ENCODE data around the gene LCT.

LCT gene

DNA sequence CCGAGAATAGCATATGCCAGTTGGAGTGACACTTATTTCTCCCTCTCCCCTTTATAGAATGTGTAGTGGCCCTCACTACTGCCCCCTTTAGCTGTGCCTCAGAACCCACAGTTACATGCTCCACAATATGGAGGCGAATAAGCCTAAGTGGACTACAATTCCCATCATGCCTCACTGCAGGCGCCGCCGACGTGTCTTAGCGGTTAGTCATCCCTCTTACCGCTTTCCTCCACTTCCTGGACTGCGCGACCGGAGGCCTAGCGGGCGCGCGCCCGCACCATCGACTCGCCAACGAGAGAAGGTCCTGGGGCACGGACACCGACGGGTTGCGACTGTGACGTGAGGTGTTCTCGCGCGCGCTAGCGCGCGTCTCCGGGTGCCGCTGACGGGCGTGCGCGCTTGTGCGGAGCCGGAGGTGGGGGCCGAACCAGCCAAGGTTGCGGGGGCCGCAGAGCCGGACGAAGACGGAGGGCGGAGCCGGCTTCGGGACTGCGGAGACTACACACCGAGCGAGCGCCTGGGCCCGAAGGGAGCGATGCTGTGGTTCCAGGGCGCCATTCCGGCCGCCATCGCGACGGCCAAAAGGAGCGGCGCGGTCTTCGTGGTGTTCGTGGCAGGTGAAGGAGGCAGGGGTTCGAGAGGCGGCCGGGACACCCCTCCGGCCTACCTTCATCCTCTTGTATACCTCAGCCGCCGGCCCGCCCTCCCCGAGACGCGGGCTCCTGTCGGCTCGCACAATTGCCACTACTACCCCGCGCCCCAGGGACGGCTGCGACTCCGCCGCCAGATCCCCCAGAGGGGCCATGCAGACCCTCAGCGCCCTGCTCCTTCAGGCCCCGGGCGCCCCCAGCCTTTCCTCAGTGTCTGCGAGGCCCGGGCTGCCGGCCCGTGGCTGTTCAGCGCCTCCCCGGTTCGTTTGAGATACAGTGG, 95.3 kb downstream of the LCT start, which contains the start of gene UBXN4:
TSS of gene UBXN4 (plus strand) at position 461 of the 930 bp plus-strand sequence. CDS start at position 536, 75 bp downstream.
- ATAC-seq, result peak; percentile 94
- TF ChIP-seq, protein P1, sequence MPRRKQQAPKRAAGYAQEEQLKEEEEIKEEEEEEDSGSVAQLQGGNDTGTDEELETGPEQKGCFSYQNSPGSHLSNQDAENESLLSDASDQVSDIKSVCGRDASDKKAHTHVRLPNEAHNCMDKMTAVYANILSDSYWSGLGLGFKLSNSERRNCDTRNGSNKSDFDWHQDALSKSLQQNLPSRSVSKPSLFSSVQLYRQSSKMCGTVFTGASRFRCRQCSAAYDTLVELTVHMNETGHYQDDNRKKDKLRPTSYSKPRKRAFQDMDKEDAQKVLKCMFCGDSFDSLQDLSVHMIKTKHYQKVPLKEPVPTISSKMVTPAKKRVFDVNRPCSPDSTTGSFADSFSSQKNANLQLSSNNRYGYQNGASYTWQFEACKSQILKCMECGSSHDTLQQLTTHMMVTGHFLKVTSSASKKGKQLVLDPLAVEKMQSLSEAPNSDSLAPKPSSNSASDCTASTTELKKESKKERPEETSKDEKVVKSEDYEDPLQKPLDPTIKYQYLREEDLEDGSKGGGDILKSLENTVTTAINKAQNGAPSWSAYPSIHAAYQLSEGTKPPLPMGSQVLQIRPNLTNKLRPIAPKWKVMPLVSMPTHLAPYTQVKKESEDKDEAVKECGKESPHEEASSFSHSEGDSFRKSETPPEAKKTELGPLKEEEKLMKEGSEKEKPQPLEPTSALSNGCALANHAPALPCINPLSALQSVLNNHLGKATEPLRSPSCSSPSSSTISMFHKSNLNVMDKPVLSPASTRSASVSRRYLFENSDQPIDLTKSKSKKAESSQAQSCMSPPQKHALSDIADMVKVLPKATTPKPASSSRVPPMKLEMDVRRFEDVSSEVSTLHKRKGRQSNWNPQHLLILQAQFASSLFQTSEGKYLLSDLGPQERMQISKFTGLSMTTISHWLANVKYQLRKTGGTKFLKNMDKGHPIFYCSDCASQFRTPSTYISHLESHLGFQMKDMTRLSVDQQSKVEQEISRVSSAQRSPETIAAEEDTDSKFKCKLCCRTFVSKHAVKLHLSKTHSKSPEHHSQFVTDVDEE (CRISPR knock-in tag; IDR thresholded peaks at IDR 0.05), result peak; percentile 72
- TF ChIP-seq CSDC2 (CRISPR knock-in tag; IDR thresholded peaks at IDR 0.05) (no peak), ZFP3 (CRISPR knock-in tag; IDR thresholded peaks at IDR 0.05) (no peak), PPARA (CRISPR knock-in tag; IDR thresholded peaks at IDR 0.05; ENCODE audit: borderline replicate concordance) (no peak), GLIS3 (CRISPR knock-in tag; IDR thresholded peaks at IDR 0.05) (no peak), ZNF8 (CRISPR knock-in tag; IDR thresholded peaks at IDR 0.05) (no peak), TCF4 (CRISPR knock-in tag; IDR thresholded peaks at IDR 0.05; ENCODE audit: borderline replicate concordance) (no peak), ZNF565 (CRISPR knock-in tag; conservative IDR thresholded peaks at IDR 0.05; ENCODE audit: low read depth) (no peak), ZNF70 (CRISPR knock-in tag; IDR thresholded peaks at IDR 0.05) (no peak), TOX (CRISPR knock-in tag; IDR thresholded peaks at IDR 0.05; ENCODE audit: borderline replicate concordance) (no peak)
- TF ChIP-seq, protein P2, sequence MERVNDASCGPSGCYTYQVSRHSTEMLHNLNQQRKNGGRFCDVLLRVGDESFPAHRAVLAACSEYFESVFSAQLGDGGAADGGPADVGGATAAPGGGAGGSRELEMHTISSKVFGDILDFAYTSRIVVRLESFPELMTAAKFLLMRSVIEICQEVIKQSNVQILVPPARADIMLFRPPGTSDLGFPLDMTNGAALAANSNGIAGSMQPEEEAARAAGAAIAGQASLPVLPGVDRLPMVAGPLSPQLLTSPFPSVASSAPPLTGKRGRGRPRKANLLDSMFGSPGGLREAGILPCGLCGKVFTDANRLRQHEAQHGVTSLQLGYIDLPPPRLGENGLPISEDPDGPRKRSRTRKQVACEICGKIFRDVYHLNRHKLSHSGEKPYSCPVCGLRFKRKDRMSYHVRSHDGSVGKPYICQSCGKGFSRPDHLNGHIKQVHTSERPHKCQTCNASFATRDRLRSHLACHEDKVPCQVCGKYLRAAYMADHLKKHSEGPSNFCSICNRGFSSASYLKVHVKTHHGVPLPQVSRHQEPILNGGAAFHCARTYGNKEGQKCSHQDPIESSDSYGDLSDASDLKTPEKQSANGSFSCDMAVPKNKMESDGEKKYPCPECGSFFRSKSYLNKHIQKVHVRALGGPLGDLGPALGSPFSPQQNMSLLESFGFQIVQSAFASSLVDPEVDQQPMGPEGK (CRISPR knock-in tag; IDR thresholded peaks at IDR 0.05; ENCODE audit: borderline replicate concordance), result peak; percentile 97

DNA sequence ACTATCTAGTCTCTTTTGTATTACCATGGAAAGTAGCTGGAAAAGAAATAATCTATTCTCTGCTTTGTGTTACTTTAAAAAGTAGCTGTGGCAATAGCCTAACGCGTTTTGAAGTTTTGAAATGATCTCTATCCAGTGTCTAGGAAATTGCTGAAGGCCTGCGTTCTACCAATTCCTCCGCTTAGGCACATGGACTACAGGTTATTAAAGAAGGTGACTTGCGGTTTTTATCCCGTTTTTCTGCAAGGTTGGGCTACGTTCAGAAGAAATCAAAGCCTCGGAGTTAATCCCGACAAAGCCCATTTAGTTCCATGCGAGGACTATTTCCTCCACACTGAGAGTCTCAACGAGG, 96.0 kb downstream of the LCT start:
- no peak for ATAC-seq
- TF ChIP-seq ESRRG (CRISPR knock-in tag; IDR thresholded peaks at IDR 0.05) (no peak), ZC3H10 (CRISPR knock-in tag; IDR thresholded peaks at IDR 0.05) (no peak)

DNA sequence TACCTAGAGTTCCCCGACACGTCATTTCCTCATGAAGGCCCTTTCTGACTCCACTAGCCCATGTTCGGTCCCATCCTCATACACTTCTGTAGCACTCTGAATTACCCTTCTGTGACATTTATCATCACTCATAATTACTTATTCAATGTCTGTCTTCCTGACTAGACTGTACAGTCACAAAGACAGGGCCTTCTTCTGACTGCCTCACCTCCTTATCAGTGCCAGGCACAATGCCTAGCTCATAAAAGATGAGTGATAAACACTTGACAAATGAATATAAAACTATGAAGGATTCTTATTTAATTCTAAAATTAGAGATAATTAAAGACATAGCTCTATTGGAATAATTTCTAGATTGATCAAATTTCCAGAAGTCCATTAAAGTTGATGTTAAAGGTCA, 96.8 kb downstream of the LCT start:
- TF ChIP-seq ZNF8 (CRISPR knock-in tag; IDR thresholded peaks at IDR 0.05), result no peak
- no peak for TF ChIP-seq ISL1 (CRISPR knock-in tag; IDR thresholded peaks at IDR 0.05)
- no peak for TF ChIP-seq GLIS3 (CRISPR knock-in tag; IDR thresholded peaks at IDR 0.05)
- no peak for TF ChIP-seq BACH2 (CRISPR knock-in tag; IDR thresholded peaks at IDR 0.05; ENCODE audit: borderline replicate concordance)
- no peak for TF ChIP-seq OSR1 (CRISPR knock-in tag; IDR thresholded peaks at IDR 0.05)
- no peak for TF ChIP-seq CSDC2 (CRISPR knock-in tag; IDR thresholded peaks at IDR 0.05)
- TF ChIP-seq, protein P2 (CRISPR knock-in tag; IDR thresholded peaks at IDR 0.05; ENCODE audit: borderline replicate concordance), result no peak
- TF ChIP-seq ESRRG (CRISPR knock-in tag; IDR thresholded peaks at IDR 0.05), result no peak
- TF ChIP-seq ZFP3 (CRISPR knock-in tag; IDR thresholded peaks at IDR 0.05), result no peak
- no peak for TF ChIP-seq SNAI2 (CRISPR knock-in tag; IDR thresholded peaks at IDR 0.05)
- no peak for TF ChIP-seq PPARA (CRISPR knock-in tag; IDR thresholded peaks at IDR 0.05; ENCODE audit: borderline replicate concordance)
- TF ChIP-seq TOX (CRISPR knock-in tag; IDR thresholded peaks at IDR 0.05; ENCODE audit: borderline replicate concordance), result no peak
- no peak for TF ChIP-seq ARNTL (CRISPR knock-in tag; IDR thresholded peaks at IDR 0.05; ENCODE audit: borderline replicate concordance, low read depth)
- TF ChIP-seq, protein P1 (CRISPR knock-in tag; IDR thresholded peaks at IDR 0.05), result no peak
- TF ChIP-seq, protein P3, sequence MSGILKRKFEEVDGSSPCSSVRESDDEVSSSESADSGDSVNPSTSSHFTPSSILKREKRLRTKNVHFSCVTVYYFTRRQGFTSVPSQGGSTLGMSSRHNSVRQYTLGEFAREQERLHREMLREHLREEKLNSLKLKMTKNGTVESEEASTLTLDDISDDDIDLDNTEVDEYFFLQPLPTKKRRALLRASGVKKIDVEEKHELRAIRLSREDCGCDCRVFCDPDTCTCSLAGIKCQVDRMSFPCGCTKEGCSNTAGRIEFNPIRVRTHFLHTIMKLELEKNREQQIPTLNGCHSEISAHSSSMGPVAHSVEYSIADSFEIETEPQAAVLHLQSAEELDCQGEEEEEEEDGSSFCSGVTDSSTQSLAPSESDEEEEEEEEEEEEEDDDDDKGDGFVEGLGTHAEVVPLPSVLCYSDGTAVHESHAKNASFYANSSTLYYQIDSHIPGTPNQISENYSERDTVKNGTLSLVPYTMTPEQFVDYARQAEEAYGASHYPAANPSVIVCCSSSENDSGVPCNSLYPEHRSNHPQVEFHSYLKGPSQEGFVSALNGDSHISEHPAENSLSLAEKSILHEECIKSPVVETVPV (CRISPR knock-in tag; IDR thresholded peaks at IDR 0.05), result no peak
- no peak for TF ChIP-seq ZC3H10 (CRISPR knock-in tag; IDR thresholded peaks at IDR 0.05)
- ATAC-seq, result no peak
